ENCODE measurements around the gene HAX1.

GRCh38 chr1:154253671-154254070 lies 18.8 kb upstream of the HAX1 start:
- TF ChIP-seq ZFP3 (CRISPR knock-in tag; IDR thresholded peaks at IDR 0.05): no peak
- TF ChIP-seq CREB5 (CRISPR knock-in tag; IDR thresholded peaks at IDR 0.05; ENCODE audit: low read depth): no peak

Measured in SK-N-SH treated with all-trans-retinoic acid at 6 μM for 48 hours (cell line).